ENCODE data around the gene C19orf85.

DNA sequence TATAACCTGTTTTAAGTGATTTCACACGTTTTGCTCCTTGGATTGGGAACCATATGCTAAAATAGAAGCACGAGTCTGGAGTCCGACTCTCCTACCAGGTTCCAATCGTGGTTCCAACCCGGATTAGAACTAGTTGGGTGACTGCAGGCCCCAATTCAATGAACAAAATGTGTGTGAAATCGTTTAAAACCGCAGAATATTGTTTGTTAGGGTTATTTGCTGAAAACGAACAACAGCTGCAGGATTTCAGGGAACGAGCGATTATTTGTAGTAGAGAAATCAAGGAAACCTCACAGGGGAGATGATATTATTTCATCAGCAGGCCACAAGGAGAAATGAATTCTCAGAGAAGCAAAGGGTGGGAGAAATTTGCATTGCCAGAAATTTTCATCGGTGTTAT, 40.4 kb upstream of the C19orf85 start:
- TF ChIP-seq, protein P1, sequence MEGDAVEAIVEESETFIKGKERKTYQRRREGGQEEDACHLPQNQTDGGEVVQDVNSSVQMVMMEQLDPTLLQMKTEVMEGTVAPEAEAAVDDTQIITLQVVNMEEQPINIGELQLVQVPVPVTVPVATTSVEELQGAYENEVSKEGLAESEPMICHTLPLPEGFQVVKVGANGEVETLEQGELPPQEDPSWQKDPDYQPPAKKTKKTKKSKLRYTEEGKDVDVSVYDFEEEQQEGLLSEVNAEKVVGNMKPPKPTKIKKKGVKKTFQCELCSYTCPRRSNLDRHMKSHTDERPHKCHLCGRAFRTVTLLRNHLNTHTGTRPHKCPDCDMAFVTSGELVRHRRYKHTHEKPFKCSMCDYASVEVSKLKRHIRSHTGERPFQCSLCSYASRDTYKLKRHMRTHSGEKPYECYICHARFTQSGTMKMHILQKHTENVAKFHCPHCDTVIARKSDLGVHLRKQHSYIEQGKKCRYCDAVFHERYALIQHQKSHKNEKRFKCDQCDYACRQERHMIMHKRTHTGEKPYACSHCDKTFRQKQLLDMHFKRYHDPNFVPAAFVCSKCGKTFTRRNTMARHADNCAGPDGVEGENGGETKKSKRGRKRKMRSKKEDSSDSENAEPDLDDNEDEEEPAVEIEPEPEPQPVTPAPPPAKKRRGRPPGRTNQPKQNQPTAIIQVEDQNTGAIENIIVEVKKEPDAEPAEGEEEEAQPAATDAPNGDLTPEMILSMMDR (IDR thresholded peaks at IDR 0.05; ENCODE audit: borderline replicate concordance, extremely low read depth, low read length, poor library complexity, severe bottlenecking), result no peak
- no peak for TF ChIP-seq EZH2 (IDR thresholded peaks at IDR 0.05; ENCODE audit: borderline replicate concordance, low read depth, low read length, severe bottlenecking)
